GM19468 (cell line): ENCODE measurements around the gene TMEM92.
"Not testable (repeated sequence)": the region's sequence is repeated elsewhere in the genome, so short reads cannot be mapped to it uniquely, and the experiment has no call there.

ENCODE experiments used
- ATAC-seq: cut with Tn5 transposase; IDR thresholded peaks from one replicate; pipeline ENCODE4 v1.9.1; 2021; ENCODE audit warnings: mild to moderate bottlenecking, moderate library complexity, moderate number of reproducible peaks; ENCODE audit not compliant: unreplicated experiment; ENCODE audit errors: extremely low read depth

Gene TMEM92

GRCh38 chr17:50290933-50291332 is 16.7 kb downstream of the TMEM92 start:
- no peak for ATAC-seq

- ATAC-seq = no peak
Measured at GRCh38 chr17:50292465-50292864, 18.2 kb downstream of the TMEM92 start.

- no peak for ATAC-seq
Measured at GRCh38 chr17:50295021-50295420, 20.8 kb downstream of the TMEM92 start.

- ATAC-seq = no peak
Measured at GRCh38 chr17:50297407-50297865, 23.2 kb downstream of the TMEM92 start.

GRCh38 chr17:50298018-50298417 is 23.8 kb downstream of the TMEM92 start:
- ATAC-seq = no peak

GRCh38 chr17:50299776-50300175 is 25.5 kb downstream of the TMEM92 start:
- no peak for ATAC-seq

GRCh38 chr17:50300824-50301223 is 26.6 kb downstream of the TMEM92 start:
- not testable (repeated sequence) for ATAC-seq

GRCh38 chr17:50301891-50302584 is 27.8 kb downstream of the TMEM92 start:
- no peak for ATAC-seq

GRCh38 chr17:50303051-50303450 is 28.8 kb downstream of the TMEM92 start:
- no peak for ATAC-seq

GRCh38 chr17:50303596-50303995 is 29.3 kb downstream of the TMEM92 start:
- ATAC-seq = no peak

- no peak for ATAC-seq
Measured at GRCh38 chr17:50304781-50305404, 30.6 kb downstream of the TMEM92 start.

GRCh38 chr17:50307654-50308053 is 33.4 kb downstream of the TMEM92 start:
- ATAC-seq = no peak

GRCh38 chr17:50308666-50309065 is 34.4 kb downstream of the TMEM92 start:
- no peak for ATAC-seq

GRCh38 chr17:50310455-50311111 is 36.3 kb downstream of the TMEM92 start:
- no peak for ATAC-seq

GRCh38 chr17:50311112-50311460 is 36.8 kb downstream of the TMEM92 start:
- ATAC-seq = no peak

GRCh38 chr17:50311483-50311882 is 37.2 kb downstream of the TMEM92 start:
- ATAC-seq = no peak

- ATAC-seq = no peak
Measured at GRCh38 chr17:50312308-50312707, 38.0 kb downstream of the TMEM92 start.

GRCh38 chr17:50314456-50315011 is 40.3 kb downstream of the TMEM92 start:
- ATAC-seq = no peak

- no peak for ATAC-seq
Measured at GRCh38 chr17:50316016-50316587, 41.8 kb downstream of the TMEM92 start.

- ATAC-seq = not testable (repeated sequence)
Measured at GRCh38 chr17:50316660-50317059, 42.4 kb downstream of the TMEM92 start.

GRCh38 chr17:50317121-50317520 is 42.9 kb downstream of the TMEM92 start:
- no peak for ATAC-seq
